ENCODE measurements around the gene PDP2.

The PDP2 gene

DNA sequence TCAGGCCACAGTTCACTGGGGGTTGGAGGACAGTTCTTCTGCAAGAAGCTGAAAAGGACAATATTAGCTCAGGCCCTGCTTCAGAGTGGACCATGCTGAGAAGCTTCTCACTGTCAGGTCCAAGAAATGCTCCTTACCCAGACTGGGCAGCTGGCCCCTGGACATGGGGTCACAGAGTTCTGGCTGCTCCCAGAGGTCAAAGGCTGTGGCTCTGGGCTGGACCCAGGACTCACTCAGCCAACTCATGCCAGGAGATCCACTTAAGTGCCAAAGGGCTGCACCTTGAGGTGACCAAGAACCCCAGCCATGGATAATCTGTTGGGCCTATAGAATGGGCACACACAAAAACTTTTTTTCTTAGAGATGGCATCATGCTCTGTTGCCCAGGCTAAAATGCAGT is 59.1 kb downstream of the PDP2 start:
- no peak for DNase-seq

DNA sequence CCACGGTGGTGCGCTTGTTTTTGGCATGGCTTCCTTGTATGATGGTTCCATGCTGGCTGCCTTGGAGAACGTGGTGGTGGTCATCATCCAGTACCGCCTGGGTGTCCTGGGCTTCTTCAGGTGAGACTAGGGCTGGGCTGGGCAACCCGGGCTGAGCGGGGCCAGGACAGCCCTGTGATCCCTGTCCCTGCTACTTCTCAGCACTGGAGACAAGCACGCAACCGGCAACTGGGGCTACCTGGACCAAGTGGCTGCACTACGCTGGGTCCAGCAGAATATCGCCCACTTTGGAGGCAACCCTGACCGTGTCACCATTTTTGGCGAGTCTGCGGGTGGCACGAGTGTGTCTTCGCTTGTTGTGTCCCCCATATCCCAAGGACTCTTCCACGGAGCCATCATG is 59.9 kb downstream of the PDP2 start:
- no peak for DNase-seq
